GM19395 (cell line): ENCODE results near the gene TOMM34.

Source experiments
- ATAC-seq: cut with Tn5 transposase; IDR thresholded peaks from one replicate; pipeline ENCODE4 v1.9.1; 2021; ENCODE audit warnings: mild to moderate bottlenecking, moderate library complexity; ENCODE audit not compliant: unreplicated experiment

The TOMM34 gene

DNA sequence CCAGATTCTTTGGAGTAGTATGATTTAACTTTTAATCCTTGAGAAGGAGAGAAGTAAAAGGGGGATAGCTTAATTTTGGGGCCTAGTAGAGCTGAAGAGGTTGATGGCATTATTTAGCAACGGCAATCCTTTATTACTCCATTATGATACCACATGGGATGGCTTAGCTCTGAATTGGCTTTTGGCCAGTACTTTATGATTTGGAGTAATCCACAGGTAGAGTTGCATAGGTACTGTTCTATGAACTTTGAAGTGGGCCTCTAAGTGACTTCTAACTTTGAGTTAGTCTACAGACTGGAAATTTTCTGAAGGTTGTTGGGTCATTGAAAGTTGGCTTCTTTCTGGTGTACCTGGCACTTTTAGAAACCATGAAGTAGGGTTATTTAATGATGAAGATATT lies 63.1 kb downstream of the TOMM34 start:
- ATAC-seq, result no peak

DNA sequence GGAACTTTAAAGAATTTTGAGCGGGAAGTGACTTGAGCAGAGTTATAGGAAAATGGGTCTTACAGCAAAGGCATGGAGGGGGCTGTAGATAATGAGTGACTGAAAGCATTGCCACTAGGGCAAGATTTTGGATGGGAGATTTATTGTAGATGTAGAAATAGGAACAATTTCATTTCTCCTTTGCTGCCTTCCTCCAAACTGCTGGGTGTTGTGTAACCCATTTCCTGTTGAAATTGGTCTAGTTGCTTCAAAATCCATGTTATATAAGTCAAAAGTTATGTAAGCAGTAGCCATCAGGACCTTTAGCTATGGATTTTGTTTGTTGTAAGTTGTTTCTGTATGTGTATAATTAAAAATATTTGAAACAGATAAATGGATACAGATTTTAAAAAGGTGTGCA lies 63.6 kb downstream of the TOMM34 start:
- no peak for ATAC-seq

DNA sequence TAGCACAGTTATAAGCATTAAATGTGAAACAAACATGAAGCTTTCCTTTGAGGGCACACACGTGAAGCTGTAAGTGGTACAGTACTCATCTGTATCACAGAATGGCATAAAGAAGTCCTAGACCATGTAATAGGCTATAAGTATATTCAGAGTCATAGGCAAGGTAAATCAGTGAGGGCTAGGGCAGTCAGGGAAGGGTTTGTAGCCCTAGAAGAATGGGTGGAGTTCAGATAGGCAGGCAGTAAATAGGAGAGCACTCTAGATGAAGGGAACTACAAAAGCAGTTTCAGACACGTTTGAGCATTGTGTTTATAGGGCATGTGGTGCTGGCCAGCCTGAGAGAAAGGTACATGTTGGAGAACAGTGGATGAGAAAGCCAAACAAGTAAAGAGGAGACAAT lies 65.2 kb downstream of the TOMM34 start:
- no peak for ATAC-seq
